Neural cell (in vitro differentiated cells): Measurements from ENCODE around the gene MYO3B. TPM values are rescaled to one million over a fixed set of nuclear protein-coding genes. Genes with fewer than 3 reads are reported as not detected.

Source experiments
- H2AFZ ChIP-seq: fragments of 200-600, 300-800 bp; sonication (generic), shearing (Covaris generic); 2 replicates; pipeline ENCODE4 v1.6.0; 2014; ENCODE audit warnings: low read depth, mild to moderate bottlenecking, antibody characterized with exemption, low read length, moderate library complexity
- H3F3A ChIP-seq: fragments of 200-600 bp; shearing (Covaris generic); 2 replicates; pipeline ENCODE4 v1.6.1; 2016; ENCODE audit warnings: mild to moderate bottlenecking, moderate library complexity, mixed read lengths, antibody characterized with exemption, low read length; ENCODE audit not compliant: insufficient read depth, poor library complexity, severe bottlenecking
- H3K27ac ChIP-seq: fragments of 200-600, 300-800 bp; sonication (generic), shearing (Covaris generic); 2 replicates; pipeline ENCODE4 v1.5.1; 2014; ENCODE audit warnings: mild to moderate bottlenecking, low read length, moderate library complexity
- H3K27me3 ChIP-seq: fragments of 300-800, 200-600 bp; sonication (generic), shearing (Covaris generic); 2 replicates; pipeline ENCODE4 v1.6.0; 2014; ENCODE audit warnings: mild to moderate bottlenecking, low read depth, low read length, moderate library complexity; ENCODE audit not compliant: insufficient read depth
- H3K36me3 ChIP-seq: fragments of 300-800, 200-600 bp; sonication (generic), shearing (Covaris generic); 2 replicates; pipeline ENCODE4 v1.5.1; 2014; ENCODE audit warnings: mild to moderate bottlenecking, antibody characterized with exemption, low read length, moderate library complexity; ENCODE audit not compliant: insufficient read depth
- H3K4me2 ChIP-seq: fragments of 300-800, 200-600 bp; sonication (generic), shearing (Covaris generic); 2 replicates; pipeline ENCODE4 v1.6.0; 2014; ENCODE audit warnings: mild to moderate bottlenecking, low read length
- H3K4me3 ChIP-seq: fragments of 300-800, 200-600 bp; sonication (generic), shearing (Covaris generic); 2 replicates; pipeline ENCODE4 v1.5.1; 2014; ENCODE audit warnings: mild to moderate bottlenecking, low read length, moderate library complexity
- H3K79me2 ChIP-seq: fragments of 200-600 bp; shearing (Covaris generic); replicated peaks from 2 replicates; pipeline ENCODE4 v1.6.0; 2014; ENCODE audit warnings: mild to moderate bottlenecking, low read length, moderate library complexity; ENCODE audit not compliant: insufficient read depth
- H3K9ac ChIP-seq: fragments of 300-800, 200-600 bp; sonication (generic), shearing (Covaris generic); 2 replicates; pipeline ENCODE4 v1.6.1; 2016; ENCODE audit warnings: mild to moderate bottlenecking, low read length, mixed read lengths
- H3K9me2 ChIP-seq: fragments of 200-600 bp; shearing (Covaris generic); 2 replicates; pipeline ENCODE4 v1.6.1; 2016; ENCODE audit warnings: mild to moderate bottlenecking, low read length, mixed read lengths; ENCODE audit not compliant: insufficient read depth
- H3K9me3 ChIP-seq: fragments of 200-600, 300-800 bp; sonication (generic), shearing (Covaris generic); 2 replicates; pipeline ENCODE4 v1.6.1; 2016; ENCODE audit warnings: mild to moderate bottlenecking, mixed run types, low read length, moderate library complexity, mixed read lengths
- H4K20me1 ChIP-seq: fragments of 200-600 bp; shearing (Covaris generic); 2 replicates; pipeline ENCODE4 v1.6.1; 2016; ENCODE audit warnings: mild to moderate bottlenecking, mixed run types; ENCODE audit not compliant: insufficient read depth
- EP300 ChIP-seq: fragments of 450-650 bp; conservative IDR thresholded peaks from 2 replicates; pipeline ENCODE4 v1.6.1; 2014; ENCODE audit warnings: antibody characterized with exemption, mild to moderate bottlenecking, moderate library complexity; ENCODE audit not compliant: poor library complexity, severe bottlenecking
- EZH2 ChIP-seq: fragments of 200-600, 300-800 bp; shearing (Covaris generic), sonication (generic); IDR thresholded peaks from 2 replicates; pipeline ENCODE4 v1.6.1; 2014; ENCODE audit warnings: antibody characterized with exemption, low read length, borderline replicate concordance, mild to moderate bottlenecking; ENCODE audit not compliant: insufficient read depth, poor library complexity, severe bottlenecking
- MXI1 ChIP-seq: fragments of 450-650 bp; conservative IDR thresholded peaks from 2 replicates; pipeline ENCODE4 v1.6.1; 2014; ENCODE audit warnings: antibody characterized with exemption, mild to moderate bottlenecking; ENCODE audit not compliant: poor library complexity, severe bottlenecking
- POLR2AphosphoS5 ChIP-seq: IDR thresholded peaks from 2 replicates; pipeline ENCODE4 v1.6.1; 2012
- RAD21 ChIP-seq: fragments of 450-650 bp; conservative IDR thresholded peaks from 2 replicates; pipeline ENCODE4 v1.6.1; 2014; ENCODE audit warnings: antibody characterized with exemption, mild to moderate bottlenecking, moderate library complexity
- SMC3 ChIP-seq: fragments of 450-650 bp; conservative IDR thresholded peaks from 2 replicates; pipeline ENCODE4 v1.6.1; 2014; ENCODE audit warnings: antibody characterized with exemption, mild to moderate bottlenecking, moderate library complexity; ENCODE audit not compliant: poor library complexity
- TAF1 ChIP-seq: IDR thresholded peaks from 2 replicates; pipeline ENCODE4 v1.6.1; 2012; ENCODE audit warnings: low read depth
- polyA plus RNA-seq: library from polyadenylated mRNA; depleted of rRNA; stranded (reverse); fragments of >200 nt; gene quantifications from 2 replicates; pipeline ENCODE4 v1.2.3, GENCODE V29; 2014
- TF ChIP-seq, protein P1 (sequence below): fragments of 450-650 bp; IDR thresholded peaks from 2 replicates; pipeline ENCODE4 v1.5.1; 2014; ENCODE audit warnings: antibody characterized with exemption, mild to moderate bottlenecking, moderate library complexity; ENCODE audit not compliant: poor library complexity, severe bottlenecking
- TF ChIP-seq, protein P2 (sequence below): IDR thresholded peaks from 2 replicates; pipeline ENCODE4 v1.6.1; 2012; ENCODE audit warnings: borderline replicate concordance

Gene MYO3B
- polyA plus RNA-seq, 1 donor from 2014 or later: 0.11 TPM

DNA sequence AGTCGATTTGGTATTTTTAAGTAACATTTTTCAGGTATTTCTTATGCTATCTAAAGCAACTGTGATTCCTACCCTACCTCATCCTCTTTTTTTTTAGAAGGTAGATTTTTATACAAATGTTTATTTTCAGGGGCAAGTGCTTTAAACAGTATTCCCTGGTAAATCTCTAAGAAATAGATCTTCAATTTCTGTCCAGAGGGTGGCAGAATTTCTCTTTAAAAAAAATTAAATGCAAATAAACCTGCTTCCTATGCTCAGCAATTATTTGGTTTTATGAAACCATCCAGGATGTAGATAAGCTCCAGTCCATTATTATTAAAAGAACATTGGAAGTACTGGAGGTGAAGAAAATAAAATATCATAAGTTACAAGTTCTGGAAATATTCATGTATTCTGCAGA is 191.9 kb downstream of the MYO3B start:
- peaks cover 14% of the 10 kb centered on the region for H3K27me3 ChIP-seq

DNA sequence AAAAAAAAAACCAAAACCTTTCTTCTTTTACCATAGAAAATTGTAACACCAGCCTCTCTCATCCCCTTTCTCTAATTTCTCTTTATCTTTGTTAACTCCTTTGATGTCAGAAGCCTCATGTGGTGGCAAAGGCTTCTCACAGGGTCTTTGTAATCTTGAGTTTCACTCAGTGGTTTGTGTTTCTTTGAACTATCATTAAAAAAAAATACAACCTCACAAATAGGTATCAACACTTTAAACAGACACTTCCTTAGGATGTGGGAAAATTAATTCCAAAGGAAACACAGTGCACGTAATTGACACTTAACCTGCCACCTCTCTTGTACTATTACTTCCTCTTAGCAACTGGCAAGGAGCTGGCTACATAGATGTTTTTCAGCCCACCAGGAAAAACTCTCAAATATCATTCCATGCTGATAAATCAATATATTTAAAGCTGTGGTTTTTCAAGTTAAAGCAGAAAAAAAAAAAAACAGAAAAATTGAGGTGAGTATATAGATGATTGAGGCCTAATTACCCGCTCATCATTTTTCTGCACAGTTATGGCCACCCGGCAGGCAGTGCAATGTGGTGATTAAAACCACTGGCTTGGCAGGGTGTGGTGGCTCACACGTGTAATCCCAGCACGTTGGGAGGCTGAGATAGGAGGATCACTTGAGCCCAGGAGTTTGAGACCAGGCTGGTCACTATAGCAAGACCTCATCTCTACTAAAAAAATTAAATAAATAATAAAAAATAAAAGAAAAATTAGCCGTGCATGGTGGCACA is 193.5 kb downstream of the MYO3B start:
- TF ChIP-seq MXI1 (no peak), EZH2 (no peak), SMC3 (no peak), EP300 (no peak), RAD21 (no peak), TAF1 (no peak), POLR2AphosphoS5 (no peak)
- TF ChIP-seq, protein P1, sequence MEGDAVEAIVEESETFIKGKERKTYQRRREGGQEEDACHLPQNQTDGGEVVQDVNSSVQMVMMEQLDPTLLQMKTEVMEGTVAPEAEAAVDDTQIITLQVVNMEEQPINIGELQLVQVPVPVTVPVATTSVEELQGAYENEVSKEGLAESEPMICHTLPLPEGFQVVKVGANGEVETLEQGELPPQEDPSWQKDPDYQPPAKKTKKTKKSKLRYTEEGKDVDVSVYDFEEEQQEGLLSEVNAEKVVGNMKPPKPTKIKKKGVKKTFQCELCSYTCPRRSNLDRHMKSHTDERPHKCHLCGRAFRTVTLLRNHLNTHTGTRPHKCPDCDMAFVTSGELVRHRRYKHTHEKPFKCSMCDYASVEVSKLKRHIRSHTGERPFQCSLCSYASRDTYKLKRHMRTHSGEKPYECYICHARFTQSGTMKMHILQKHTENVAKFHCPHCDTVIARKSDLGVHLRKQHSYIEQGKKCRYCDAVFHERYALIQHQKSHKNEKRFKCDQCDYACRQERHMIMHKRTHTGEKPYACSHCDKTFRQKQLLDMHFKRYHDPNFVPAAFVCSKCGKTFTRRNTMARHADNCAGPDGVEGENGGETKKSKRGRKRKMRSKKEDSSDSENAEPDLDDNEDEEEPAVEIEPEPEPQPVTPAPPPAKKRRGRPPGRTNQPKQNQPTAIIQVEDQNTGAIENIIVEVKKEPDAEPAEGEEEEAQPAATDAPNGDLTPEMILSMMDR: no peak
- TF ChIP-seq, protein P2, sequence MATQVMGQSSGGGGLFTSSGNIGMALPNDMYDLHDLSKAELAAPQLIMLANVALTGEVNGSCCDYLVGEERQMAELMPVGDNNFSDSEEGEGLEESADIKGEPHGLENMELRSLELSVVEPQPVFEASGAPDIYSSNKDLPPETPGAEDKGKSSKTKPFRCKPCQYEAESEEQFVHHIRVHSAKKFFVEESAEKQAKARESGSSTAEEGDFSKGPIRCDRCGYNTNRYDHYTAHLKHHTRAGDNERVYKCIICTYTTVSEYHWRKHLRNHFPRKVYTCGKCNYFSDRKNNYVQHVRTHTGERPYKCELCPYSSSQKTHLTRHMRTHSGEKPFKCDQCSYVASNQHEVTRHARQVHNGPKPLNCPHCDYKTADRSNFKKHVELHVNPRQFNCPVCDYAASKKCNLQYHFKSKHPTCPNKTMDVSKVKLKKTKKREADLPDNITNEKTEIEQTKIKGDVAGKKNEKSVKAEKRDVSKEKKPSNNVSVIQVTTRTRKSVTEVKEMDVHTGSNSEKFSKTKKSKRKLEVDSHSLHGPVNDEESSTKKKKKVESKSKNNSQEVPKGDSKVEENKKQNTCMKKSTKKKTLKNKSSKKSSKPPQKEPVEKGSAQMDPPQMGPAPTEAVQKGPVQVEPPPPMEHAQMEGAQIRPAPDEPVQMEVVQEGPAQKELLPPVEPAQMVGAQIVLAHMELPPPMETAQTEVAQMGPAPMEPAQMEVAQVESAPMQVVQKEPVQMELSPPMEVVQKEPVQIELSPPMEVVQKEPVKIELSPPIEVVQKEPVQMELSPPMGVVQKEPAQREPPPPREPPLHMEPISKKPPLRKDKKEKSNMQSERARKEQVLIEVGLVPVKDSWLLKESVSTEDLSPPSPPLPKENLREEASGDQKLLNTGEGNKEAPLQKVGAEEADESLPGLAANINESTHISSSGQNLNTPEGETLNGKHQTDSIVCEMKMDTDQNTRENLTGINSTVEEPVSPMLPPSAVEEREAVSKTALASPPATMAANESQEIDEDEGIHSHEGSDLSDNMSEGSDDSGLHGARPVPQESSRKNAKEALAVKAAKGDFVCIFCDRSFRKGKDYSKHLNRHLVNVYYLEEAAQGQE: no peak
- Histone ChIP-seq H3K9me2 (no peaks in the 10 kb centered on the region), H3K4me2 (no peak overlapping the region), H4K20me1 (no peaks in the 10 kb centered on the region), H3K79me2 (no peaks in the 10 kb centered on the region), H3K9me3 (no peaks in the 10 kb centered on the region), H3K27me3 (peaks cover 14% of the 10 kb centered on the region), H2AFZ (no peak overlapping the region), H3F3A (no peaks in the 10 kb centered on the region), H3K9ac (no peak overlapping the region), H3K36me3 (no peaks in the 10 kb centered on the region), H3K4me3 (no peak overlapping the region), H3K27ac (no peak overlapping the region)

More for the DNA sequence above, 191.9 kb downstream of the MYO3B start:
- Histone ChIP-seq H3K36me3 (no peaks in the 10 kb centered on the region), H4K20me1 (no peaks in the 10 kb centered on the region), H3K9me3 (no peaks in the 10 kb centered on the region), H3K9ac (no peak overlapping the region), H3K9me2 (no peaks in the 10 kb centered on the region), H3K79me2 (no peaks in the 10 kb centered on the region), H2AFZ (no peak overlapping the region), H3F3A (no peaks in the 10 kb centered on the region), H3K4me3 (no peak overlapping the region), H3K4me2 (no peak overlapping the region), H3K27ac (no peak overlapping the region)
- TF ChIP-seq POLR2AphosphoS5 (no peak), EP300 (no peak), RAD21 (peak; percentile 74), EZH2 (no peak), TAF1 (no peak), SMC3 (peak; percentile 78)
- TF ChIP-seq, protein P1: peak; percentile 68
